ENCODE data around the gene COL18A1.
A peak's percentile ranks its signal among the peaks of the same experiment; 100 is the strongest.
"Not testable (repeated sequence)": the region's sequence is repeated elsewhere in the genome, so short reads cannot be mapped to it uniquely, and the experiment has no call there.

Gene COL18A1

DNA sequence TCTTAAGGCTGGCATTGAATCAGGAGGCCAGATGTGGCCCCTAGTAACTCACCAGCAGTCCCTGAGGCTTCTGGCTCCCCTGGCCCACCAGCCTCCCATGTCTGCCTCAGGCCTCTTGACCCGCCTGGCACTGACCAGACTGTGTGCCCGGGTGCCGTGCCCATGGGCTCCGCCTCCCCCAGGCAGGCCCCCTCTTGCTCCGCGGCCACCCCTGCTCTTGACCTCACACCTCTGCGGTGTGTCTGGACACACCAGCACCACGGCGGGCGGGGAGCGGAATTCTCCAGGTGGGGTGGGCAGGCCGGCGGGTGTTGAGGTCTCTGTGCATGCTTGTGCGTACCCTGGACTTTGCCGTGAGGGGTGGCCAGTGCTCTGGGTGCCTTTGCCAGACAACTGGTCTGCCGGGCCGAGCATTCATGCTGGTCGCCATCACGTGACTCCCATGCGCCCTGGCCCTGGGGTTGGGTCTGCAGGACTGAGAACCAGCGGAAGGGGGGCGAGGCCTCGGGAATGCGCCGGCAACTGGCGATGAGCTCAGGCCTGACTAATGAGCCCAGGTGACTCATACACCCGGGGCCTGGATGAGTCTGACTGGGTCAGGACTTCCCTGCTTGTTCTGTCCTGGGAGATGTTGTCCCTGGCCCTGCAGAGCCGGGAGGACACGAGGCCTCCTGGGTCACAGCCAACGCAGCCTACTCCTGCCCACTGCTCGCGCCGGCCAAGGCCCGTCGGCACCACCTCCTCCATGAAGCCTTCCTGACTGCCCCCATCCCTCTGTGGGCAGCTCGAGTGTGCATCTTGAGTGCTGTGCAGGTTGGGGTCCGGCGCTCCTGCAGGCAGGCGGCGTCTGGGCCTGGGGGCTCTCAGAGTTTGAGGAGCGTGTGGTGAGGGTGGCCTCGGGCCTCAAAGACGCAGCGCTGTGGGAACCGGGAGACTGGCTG lies 22.6 kb downstream of the COL18A1 start:
- DNase-seq (ENCODE audit: low spot score), result peak; percentile 99

DNA sequence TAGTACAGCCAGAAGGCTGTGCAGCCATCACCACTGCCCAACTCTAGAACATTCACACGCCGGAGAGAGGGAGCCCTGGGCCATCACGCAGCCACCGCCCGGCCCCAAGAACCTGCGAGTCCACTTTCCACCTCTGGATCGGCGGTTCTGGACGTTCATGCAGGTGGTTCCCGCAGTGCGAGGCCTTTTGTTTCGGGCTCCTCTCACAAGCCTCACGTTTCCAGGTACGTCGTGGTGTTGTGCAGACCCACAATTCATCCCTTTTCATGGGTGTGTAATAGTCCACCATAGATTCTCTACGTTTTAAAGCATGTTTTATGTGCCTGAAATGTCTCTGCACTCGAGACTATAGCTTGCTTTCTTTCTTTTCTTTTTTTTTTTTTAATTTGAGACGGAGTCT lies 23.6 kb downstream of the COL18A1 start:
- DNase-seq (ENCODE audit: low spot score), result no peak

DNA sequence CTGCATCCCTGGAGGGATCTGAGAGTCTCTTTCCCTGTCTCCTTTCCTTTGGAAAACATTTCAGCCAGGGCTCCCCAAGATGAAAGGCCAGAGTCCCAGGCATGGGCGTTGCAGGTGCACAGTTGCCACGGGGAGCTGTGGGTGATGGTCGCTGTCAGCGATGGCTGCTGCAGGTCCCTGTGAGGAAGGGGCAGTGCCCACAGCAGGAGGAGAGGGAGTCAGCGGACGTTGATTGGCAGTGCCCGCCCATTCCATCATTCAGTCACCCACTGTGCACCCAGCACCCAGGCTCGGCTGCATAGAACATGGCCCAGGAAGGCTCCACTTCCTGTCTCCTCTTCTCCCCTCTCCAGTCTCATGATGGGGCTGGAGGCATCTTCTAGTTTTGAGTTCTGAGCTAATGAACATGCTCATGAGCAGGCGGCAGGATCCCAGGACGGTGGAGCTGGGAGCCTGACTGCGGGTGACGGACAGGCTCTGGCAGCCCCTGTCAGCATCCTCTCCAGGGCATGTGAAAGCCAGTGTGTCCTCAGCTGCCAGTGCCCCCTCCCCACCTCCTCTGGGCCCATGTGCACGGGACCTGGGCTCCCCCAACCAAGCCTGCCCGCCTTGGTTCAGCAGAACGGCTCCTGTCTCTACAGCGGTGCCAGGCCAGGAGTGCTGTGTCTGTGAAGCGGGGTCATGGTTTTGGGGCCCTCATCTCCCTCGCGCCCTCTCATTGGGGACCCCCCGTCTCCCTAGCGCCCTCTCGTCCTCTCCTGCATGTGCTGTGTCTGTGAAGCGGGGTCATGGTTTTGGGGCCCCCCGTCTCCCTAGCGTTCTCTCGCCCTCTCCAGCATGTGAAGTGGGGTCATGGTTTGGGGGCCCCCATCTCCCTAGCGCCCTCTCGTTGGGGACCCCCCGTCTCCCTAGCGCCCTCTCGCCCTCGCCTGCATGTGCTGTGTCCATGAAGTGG lies 24.5 kb downstream of the COL18A1 start:
- no peak for DNase-seq (ENCODE audit: low spot score)

GRCh38 chr21:45430521-45431501 lies 25.8 kb downstream of the COL18A1 start:
- DNase-seq (ENCODE audit: low spot score), result no peak

GRCh38 chr21:45431781-45432572 lies 27.0 kb downstream of the COL18A1 start:
- DNase-seq (ENCODE audit: low spot score), result no peak

DNA sequence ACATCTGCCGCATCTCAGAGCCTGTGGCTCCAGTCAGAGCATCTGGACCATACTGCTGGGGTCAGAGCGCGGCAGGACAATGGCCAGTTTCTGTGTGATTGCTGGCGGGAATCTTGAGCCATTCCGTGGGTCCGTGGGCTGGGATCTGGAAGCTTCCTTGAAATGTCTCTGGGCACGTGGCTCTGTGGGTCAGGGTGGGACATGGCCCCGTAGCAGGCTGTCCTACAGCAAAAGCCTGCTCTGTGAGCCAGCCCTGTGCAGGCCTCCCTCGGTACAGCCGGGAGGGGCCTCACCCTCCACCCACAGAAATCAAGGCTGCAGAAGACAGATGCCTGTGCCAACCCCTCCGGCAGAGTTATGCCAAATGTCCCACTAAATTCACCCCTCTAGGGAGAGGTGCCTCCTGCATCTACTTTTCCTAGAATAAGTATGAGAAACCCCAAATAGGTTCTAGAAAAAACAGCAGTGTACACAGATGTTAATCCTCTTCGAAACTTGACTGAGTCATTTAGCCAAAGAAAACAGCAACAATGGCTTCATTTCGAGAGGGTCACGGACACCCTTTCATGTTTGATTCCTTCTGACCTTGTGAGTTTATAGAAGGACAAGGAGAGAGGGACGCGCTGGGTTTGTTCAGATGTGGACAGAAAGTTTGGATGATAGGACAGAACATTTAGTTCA lies 27.8 kb downstream of the COL18A1 start:
- DNase-seq (ENCODE audit: low spot score), result peak; percentile 61

DNA sequence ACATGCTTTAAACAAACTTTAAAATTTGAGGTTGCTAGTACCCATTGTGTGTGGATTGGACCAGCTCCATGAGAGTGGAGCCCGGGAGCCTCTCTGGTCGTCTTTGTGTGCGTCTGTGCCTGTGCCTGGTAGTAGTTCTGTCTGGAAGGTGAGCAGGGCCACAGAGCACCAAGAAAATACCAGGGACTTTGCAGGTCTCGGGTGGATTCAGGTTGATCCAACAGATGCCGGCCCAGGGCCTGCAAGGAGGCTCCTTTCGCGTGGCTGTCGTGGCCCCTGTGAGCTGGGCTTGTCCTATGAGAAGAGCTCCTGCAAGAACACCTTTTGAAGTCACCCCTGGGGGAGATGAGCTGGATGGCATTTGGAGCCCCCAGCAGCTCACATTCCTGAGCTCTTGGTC lies 28.3 kb downstream of the COL18A1 start:
- no peak for DNase-seq (ENCODE audit: low spot score)

DNA sequence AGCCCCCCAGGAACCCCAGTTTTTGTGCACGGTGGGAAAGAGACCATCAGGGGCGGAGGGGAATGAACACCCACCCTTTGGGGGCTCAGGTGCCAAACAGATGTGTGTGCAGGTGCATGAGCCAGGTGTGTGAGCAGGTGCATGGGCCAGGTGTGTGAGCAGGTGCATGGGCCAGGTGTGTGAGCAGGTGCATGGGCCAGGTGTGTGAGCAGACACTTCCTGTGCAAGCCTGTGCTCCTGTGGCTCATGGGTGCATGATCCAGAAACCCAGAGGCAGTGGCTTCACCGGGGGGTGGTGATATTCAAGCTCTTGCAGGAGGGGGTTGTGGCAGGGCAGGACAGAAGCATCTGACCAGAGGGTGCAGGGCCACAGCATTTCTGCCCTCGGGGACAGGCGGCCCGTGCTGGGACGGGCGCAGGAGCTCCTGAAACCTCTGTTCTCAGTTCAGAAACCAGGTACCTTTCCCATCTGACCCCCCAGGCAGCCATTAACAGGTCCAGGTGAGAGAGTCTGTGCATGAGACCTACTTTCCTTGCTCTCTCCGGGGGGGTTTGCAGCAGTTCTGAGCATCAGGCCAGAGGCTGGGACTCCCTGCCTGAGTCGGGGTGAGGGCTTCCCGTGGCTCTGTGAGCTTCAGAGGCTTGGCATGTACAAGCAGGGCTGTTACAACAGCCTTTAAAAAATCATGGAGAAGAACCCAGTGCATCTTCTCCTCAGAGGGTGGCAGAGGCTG lies 29.1 kb downstream of the COL18A1 start:
- no peak for DNase-seq (ENCODE audit: low spot score)

DNA sequence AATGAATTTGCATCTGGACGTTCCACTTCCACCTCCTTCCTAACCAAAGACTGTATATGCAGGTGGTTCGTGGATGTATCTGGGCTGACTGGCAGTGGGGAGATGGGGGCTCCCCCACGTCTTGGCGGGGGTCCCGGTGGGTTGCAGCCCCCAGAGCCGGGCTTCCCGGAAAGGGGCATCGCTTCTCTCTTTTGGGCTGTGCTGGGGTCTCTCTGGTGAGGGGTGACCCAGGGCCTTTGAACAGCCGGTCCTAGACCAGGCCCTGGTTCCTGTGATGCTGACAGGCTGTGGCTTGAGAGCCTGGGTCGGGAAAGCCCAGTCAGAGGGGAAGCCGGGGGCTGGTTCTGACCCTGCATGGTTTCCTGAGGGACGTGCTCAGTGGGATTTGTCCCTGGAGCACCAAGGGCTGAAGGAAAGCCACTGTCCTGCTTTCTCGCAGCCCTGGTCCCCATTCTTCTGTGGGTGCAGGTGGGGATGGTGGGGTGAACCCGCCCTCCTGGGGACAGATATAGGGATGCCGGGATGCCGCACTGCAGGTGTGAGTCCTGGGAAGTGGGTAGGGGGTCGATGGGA lies 29.8 kb downstream of the COL18A1 start:
- no peak for DNase-seq (ENCODE audit: low spot score)

- DNase-seq (ENCODE audit: low spot score), result no peak
Observed at GRCh38 chr21:45435405-45435981, 30.5 kb downstream of the COL18A1 start.

GRCh38 chr21:45436351-45437065 lies 31.5 kb downstream of the COL18A1 start:
- DNase-seq (ENCODE audit: low spot score), result no peak

DNA sequence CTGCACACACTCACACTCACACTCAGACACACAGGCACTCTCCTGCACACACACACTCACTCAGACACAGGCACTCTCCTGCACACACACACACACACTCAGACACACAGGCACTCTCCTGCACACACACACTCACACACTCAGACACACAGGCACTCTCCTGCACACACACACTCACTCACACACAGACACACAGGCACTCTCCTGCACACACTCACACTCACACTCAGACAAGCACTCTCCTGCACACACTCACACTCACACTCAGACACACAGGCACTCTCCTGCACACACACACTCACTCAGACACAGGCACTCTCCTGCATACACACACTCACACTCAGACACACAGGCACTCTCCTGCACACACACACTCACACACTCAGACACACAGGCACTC lies 32.9 kb downstream of the COL18A1 start:
- DNase-seq (ENCODE audit: low spot score), result not testable (repeated sequence)

DNA sequence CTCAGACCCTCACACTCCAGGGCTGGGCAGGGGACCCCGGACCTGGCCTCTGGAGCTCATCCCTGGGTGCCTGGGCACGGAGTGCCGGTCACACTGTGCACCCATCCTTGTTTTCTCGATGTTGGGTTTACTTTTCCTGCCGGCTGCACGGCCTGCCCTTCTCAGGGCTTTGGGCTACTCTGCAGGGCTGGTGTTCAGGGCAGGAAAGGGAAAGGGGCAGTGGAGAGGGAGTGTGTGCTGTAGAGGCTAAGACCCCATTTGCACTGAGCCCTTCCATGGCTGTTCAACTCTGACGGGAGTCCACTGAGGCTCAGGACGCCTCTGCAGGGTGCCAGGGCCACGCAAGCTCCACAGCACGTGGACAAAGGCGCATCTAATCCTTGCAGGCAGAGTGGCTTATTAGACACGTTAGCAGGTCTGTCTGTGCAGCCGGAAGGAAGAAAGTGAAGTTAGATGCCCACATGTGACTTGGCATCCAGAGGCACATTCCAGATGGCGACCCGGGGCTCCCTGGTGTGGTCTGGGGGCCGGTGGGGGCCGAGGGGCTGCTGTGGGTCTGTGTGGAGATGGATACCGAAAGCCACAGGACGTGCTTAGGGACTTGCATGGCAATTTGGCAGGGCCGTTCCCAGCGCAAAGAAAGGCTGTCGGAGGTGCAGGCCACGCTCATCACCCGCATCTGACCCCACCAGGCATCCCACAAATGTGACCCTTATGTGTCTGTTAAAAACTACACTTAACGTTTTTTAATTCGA lies 33.6 kb downstream of the COL18A1 start:
- no peak for DNase-seq (ENCODE audit: low spot score)

DNA sequence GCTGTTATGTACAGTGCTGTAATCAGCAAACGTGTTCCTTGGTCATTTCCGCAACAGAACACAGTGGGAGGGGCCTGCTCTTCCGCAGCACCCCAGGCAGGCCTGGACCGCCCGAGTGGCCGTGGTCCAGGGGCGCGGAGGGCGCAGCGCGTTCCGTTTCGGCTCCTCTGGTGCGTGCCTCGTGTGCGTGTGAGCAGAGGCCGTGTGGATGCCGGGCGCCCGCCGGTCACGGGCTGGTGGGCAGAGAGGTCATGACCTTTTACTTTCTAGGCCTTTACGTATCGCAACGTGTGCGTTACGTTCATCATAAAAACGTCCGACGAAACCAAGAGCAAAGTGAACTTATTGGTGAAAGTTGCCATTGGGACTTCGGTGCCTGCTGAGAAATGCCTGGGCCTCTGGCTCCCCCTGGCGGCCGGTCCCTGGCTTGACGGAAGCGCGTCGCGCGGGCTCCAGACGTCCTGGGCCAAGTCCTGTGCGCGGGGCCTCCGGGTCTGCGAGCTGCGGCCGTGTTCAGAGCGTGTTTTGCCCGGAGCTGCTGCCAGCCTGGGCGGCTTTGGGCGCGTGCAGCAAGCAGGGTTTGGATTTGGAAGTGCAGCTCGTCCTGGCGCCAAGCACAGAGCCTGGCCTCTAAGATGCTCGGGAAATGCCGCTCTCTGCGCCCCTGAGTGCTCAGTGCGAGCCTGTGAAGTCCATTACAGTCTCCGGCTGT lies 34.4 kb downstream of the COL18A1 start:
- DNase-seq (ENCODE audit: low spot score), result peak; percentile 95

GRCh38 chr21:45439901-45440461 lies 35.0 kb downstream of the COL18A1 start:
- DNase-seq (ENCODE audit: low spot score), result no peak

DNA sequence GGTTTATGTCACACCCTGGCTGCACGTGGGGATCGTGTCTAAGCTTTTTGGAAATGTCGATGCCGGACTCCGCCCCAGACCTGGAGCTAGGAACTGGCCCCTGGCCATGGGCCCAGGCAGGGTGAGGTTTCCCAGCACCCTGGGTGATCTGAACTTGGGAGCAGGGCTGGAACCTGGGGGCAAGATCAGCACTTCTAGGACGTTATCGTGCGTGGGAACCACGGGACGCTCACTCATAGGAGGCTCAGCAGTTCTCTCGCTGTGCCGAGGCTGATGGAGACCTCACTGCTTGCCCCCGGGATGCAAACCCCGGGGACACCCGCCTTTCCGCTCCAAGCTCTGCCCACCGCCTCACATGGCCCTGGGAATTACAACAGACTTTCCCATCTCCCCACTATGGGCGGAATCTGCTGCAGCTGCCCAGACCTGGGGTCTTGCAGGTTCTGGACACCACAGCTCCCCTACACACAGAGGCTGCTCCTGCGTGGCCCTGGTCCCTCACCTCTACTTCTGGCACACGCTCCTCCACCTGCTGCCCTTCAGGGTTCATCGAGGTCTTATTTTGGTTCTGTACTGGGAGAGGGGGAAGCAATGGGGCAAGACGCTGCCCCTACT lies 35.9 kb downstream of the COL18A1 start:
- DNase-seq (ENCODE audit: low spot score), result no peak

Measured in AG08396 (cell line).